Astrocyte (in vitro differentiated cells and primary cell): ENCODE measurements around the gene SMPDL3B.

Experiments used
- EZH2 ChIP-seq: IDR thresholded peaks from 2 replicates; pipeline ENCODE4 v1.6.1; 2012; ENCODE audit warnings: mild to moderate bottlenecking, low read length, inconsistent platforms; ENCODE audit not compliant: insufficient read depth
- TF ChIP-seq, protein P1 (sequence below): IDR thresholded peaks from 2 replicates; pipeline ENCODE4 v1.5.1; 2011; ENCODE audit warnings: low read depth, mild to moderate bottlenecking, inconsistent platforms, low read length, moderate library complexity; ENCODE audit not compliant: insufficient read depth

DNA sequence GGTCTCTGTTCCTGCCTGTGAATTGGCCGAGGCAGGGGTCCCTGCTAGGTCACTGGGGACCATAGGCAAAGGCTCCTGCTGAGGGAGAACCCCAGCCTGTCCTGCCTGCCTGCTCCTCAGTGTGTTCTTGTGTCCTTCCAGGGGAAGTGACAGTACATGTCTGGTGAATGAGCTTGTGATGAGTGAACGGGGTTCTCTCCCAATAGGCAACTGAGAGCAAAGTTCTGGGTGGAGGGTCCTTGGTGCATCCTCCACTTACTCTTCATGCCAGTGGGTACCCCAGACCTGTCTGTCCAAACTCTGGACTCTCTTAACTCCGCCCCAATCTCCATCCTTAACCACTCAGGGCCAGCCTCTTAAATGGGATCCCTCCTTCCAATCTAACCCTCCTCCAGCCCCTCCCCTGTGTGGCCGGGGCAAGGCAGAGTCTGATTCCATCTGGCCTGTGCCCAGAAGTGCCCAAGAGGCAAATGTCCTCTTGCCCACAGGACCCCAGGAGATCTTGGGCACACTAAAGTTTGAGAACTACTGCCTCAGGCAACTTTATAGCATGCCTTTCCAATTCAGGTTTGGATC, 26.9 kb downstream of the SMPDL3B start:
- TF ChIP-seq, protein P1, sequence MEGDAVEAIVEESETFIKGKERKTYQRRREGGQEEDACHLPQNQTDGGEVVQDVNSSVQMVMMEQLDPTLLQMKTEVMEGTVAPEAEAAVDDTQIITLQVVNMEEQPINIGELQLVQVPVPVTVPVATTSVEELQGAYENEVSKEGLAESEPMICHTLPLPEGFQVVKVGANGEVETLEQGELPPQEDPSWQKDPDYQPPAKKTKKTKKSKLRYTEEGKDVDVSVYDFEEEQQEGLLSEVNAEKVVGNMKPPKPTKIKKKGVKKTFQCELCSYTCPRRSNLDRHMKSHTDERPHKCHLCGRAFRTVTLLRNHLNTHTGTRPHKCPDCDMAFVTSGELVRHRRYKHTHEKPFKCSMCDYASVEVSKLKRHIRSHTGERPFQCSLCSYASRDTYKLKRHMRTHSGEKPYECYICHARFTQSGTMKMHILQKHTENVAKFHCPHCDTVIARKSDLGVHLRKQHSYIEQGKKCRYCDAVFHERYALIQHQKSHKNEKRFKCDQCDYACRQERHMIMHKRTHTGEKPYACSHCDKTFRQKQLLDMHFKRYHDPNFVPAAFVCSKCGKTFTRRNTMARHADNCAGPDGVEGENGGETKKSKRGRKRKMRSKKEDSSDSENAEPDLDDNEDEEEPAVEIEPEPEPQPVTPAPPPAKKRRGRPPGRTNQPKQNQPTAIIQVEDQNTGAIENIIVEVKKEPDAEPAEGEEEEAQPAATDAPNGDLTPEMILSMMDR, result no peak
- no peak for TF ChIP-seq EZH2
